Cardiac septum (tissue), 1 donor: ENCODE data around the gene DCTPP1. TPM values are rescaled to one million over a fixed set of nuclear protein-coding genes. Genes with fewer than 3 reads are reported as not detected.
"Not testable (repeated sequence)": the region's sequence is repeated elsewhere in the genome, so short reads cannot be mapped to it uniquely, and the experiment has no call there.

Source experiments
- DNase-seq: peaks from one replicate; pipeline ENCODE4 v3.0.0-alpha.2; 2020; ENCODE audit warnings: low spot score
- intact Hi-C: fragments of 100-400 bp; cut with DNase I; formaldehyde crosslinking; loops from one replicate; pipeline ENCODE4 v1.14.0; 2022
- total RNA-seq: library from RNA; stranded (reverse); fragmentation: NEBNext Ultra II Directional; extraction: Animal tissue kit (Norgen Biotek cat#: 25700); gene quantifications from one replicate; pipeline ENCODE4 v1.2.1, GENCODE V29; 2021
- donor health status: DM: no; HTN: no; CAD: no.

DCTPP1 gene
- total RNA-seq, 1 donor from 2014 or later = 23.1 TPM

- not testable (repeated sequence) for DNase-seq
- intact Hi-C loops = loop anchor here (5.0 kb wide), 1 partner anchor 239 kb away; no protein-coding TSS in a partner anchor
Measured at GRCh38 chr16:30452709-30453580, 23.1 kb upstream of the DCTPP1 start.

- intact Hi-C loops = loop anchor here (5.0 kb wide), 1 partner anchor 78 kb away; the partner anchor contains the start of gene ZNF768
Measured at GRCh38 chr16:30449116-30449435, 19.2 kb upstream of the DCTPP1 start.

GRCh38 chr16:30447512-30448226, 17.8 kb upstream of the DCTPP1 start:
- no peak for DNase-seq
- intact Hi-C loops = loop anchor here (5.0 kb wide), 1 partner anchor 80 kb away; the partner anchor contains the start of gene ZNF768

More at GRCh38 chr16:30449116-30449435, 19.2 kb upstream of the DCTPP1 start:
- no peak for DNase-seq

- DNase-seq = no peak
- intact Hi-C loops = loop anchor here (5.0 kb wide), 1 partner anchor 81 kb away; the partner anchor contains the start of gene ZNF768
Measured at GRCh38 chr16:30446203-30446595, 16.4 kb upstream of the DCTPP1 start.

- DNase-seq = peak; percentile 100
- intact Hi-C loops = loop anchor here (5.0 kb wide), 1 partner anchor 82 kb away; the partner anchor contains the start of gene ZNF768
Measured at GRCh38 chr16:30445408-30446202, 15.8 kb upstream of the DCTPP1 start, which contains the start of gene SEPHS2. Gene SEPHS2, minus strand, starts transcription at chr16:30445874. Its CDS starts 147 bp downstream, at chr16:30445727.

GRCh38 chr16:30445149-30445407, 15.2 kb upstream of the DCTPP1 start:
- no peak for DNase-seq
- intact Hi-C loops = loop anchor here (5.0 kb wide), 1 partner anchor 82 kb away; the partner anchor contains the start of gene ZNF768

- intact Hi-C loops = loop anchor here (5.0 kb wide), 1 partner anchor 83 kb away; the partner anchor contains the start of gene ZNF768
- no peak for DNase-seq
Measured at GRCh38 chr16:30444231-30445148, 14.7 kb upstream of the DCTPP1 start.

GRCh38 chr16:30443631-30444030, 13.8 kb upstream of the DCTPP1 start:
- intact Hi-C loops = no loop called here
- no peak for DNase-seq

GRCh38 chr16:30439720-30440348, 10.0 kb upstream of the DCTPP1 start:
- intact Hi-C loops = no loop called here
- DNase-seq = no peak

- intact Hi-C loops = no loop called here
- DNase-seq = no peak
Measured at GRCh38 chr16:30438835-30439234, 9.0 kb upstream of the DCTPP1 start.

- intact Hi-C loops = no loop called here
- no peak for DNase-seq
Measured at GRCh38 chr16:30437511-30438046, 7.7 kb upstream of the DCTPP1 start.

- DNase-seq = no peak
- intact Hi-C loops = loop anchor here (5.0 kb wide), 1 partner anchor 97 kb away; the partner anchor contains the start of gene ZNF747
Measured at GRCh38 chr16:30434852-30435251, 5.0 kb upstream of the DCTPP1 start.

- no peak for DNase-seq
- intact Hi-C loops = loop anchor here (5.0 kb wide), 1 partner anchor 102 kb away; the partner anchor contains the start of gene ZNF747
Measured at GRCh38 chr16:30430428-30430970, 669 bp upstream of the DCTPP1 start.

GRCh38 chr16:30429418-30429677, 482 bp downstream of the DCTPP1 start:
- intact Hi-C loops = no loop called here
- DNase-seq = no peak

GRCh38 chr16:30428055-30428454, 1.8 kb downstream of the DCTPP1 start:
- intact Hi-C loops = no loop called here
- no peak for DNase-seq

GRCh38 chr16:30421010-30421409, 8.8 kb downstream of the DCTPP1 start:
- intact Hi-C loops = no loop called here

GRCh38 chr16:30418350-30419181, 11.3 kb downstream of the DCTPP1 start:
- DNase-seq = no peak
- intact Hi-C loops = loop anchor here (10.0 kb wide), 1 partner anchor 324 kb away; the partner anchor contains the start of genes TBX6 and YPEL3

More at GRCh38 chr16:30421010-30421409, 8.8 kb downstream of the DCTPP1 start:
- no peak for DNase-seq
